ENCODE data around the gene RNF19B. TPM values are rescaled to one million over a fixed set of nuclear protein-coding genes. Genes with fewer than 3 reads are reported as not detected.

RNF19B gene, protein sequence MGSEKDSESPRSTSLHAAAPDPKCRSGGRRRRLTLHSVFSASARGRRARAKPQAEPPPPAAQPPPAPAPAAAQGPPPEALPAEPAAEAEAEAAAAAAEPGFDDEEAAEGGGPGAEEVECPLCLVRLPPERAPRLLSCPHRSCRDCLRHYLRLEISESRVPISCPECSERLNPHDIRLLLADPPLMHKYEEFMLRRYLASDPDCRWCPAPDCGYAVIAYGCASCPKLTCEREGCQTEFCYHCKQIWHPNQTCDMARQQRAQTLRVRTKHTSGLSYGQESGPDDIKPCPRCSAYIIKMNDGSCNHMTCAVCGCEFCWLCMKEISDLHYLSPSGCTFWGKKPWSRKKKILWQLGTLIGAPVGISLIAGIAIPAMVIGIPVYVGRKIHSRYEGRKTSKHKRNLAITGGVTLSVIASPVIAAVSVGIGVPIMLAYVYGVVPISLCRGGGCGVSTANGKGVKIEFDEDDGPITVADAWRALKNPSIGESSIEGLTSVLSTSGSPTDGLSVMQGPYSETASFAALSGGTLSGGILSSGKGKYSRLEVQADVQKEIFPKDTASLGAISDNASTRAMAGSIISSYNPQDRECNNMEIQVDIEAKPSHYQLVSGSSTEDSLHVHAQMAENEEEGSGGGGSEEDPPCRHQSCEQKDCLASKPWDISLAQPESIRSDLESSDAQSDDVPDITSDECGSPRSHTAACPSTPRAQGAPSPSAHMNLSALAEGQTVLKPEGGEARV
- 10 to 100 TPM; 17.1 to 58.1 (median 39.2) TPM for total RNA-seq
- polyA plus RNA-seq, result 1 to 10 TPM in 1 of 2 donors, under 1 TPM in 1; 0.58 to 2.2 TPM
- 79.8 reads per million, percentile 80 among the genes with 10 or more reads in this experiment for total RNA-seq

GRCh38 chr1:32964461-32965250 lies at the start of gene RNF19B:
Gene RNF19B (minus strand): TSS chr1:32964809. CDS start chr1:32964685, 124 bp downstream.
- H3K27ac Mint-ChIP-seq, result peak within 1 kb of the TSS; percentile 71 to 96 (median 90)
- Histone ChIP-seq H3K27ac (ENCODE audit: low read depth, low read length) (peak within 1 kb of the TSS; percentile 74), H3K27me3 (ENCODE audit: control insufficient read depth in 2 of 2, insufficient read depth in 2 of 2, low read length in 2 of 2) (no peaks in the 10 kb centered on the region), H3K9me3 (ENCODE audit: control insufficient read depth in 2 of 3, low read length in 3 of 3) (no peaks in the 10 kb centered on the region), H3K36me3 (ENCODE audit: control insufficient read depth in 2 of 3, insufficient read depth in 3 of 3, low read length in 3 of 3) (no peaks in the 10 kb centered on the region), H3K4me1 (ENCODE audit: control insufficient read depth in 2 of 2, insufficient read depth in 2 of 2, low read length in 2 of 2) (peaks cover 19 to 24% of the 10 kb centered on the region in 2 donors), H3K4me3 (ENCODE audit: low read length) (peak within 1 kb of the TSS; percentile 67)
- ATAC-seq, result peak; percentile 97
- intact Hi-C loops (cut with micrococcal nuclease), result loop anchor here (1.0 to 2.0 kb wide), 11 partner anchors 17 to 386 kb away; partner anchors contain the start of genes AK2 (in 1 of the 2), AZIN2 (in 1 of the 2), S100PBP (in 1 of the 2) and TRIM62 (in 1 of the 2)
- DNase-seq, result peak; percentile 85 to 94 (median 90)
- ChIA-PET CTCF (interaction anchor here (1.1 kb wide), 1 partner anchor 16 kb away, joined by 3 read pairs; no protein-coding TSS in a partner anchor), POLR2A (interaction anchor here (0.6 to 4.3 kb wide), 22 partner anchors 8 to 314 kb away, joined by 3 to 76 read pairs (median 4); partner anchors contain the start of genes AZIN2, RBBP4, TRIM62 and ZBTB8OS)
- peaks cover 0 to 18% (median 0%) of the 10 kb centered on the region in 5 donors for H3K36me3 Mint-ChIP-seq
- H3K4me3 Mint-ChIP-seq, result peak within 1 kb of the TSS; percentile 88 to 93 (median 91)
- peaks cover 0 to 3% (median 0%) of the 10 kb centered on the region in 5 donors for H3K27me3 Mint-ChIP-seq
- peaks cover 23 to 50% (median 37%) of the 10 kb centered on the region in 7 donors for H3K4me1 Mint-ChIP-seq
- H3K9me3 Mint-ChIP-seq, result peaks cover 0 to 2% (median 0%) of the 10 kb centered on the region in 11 donors

DNA sequence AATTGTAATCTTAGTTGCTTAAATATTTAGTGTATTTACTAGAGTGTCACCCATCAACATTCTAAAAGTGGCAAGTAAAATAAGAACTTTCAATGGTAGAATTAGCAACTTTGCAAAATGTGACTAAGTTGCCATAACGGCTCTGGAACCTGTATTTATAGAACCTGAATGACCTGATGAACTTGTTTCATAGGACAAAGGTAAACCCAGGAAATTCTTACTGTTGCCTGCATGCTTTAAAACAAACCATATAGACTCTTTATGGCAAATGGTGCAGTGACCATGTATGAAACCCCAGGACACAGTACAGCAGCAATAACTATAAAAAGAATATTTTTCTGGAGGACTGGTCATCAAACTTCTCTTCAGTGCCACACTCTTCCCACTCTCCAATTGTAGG lies 49.2 kb upstream of the RNF19B start:
- peaks cover 0 to 15% (median 0%) of the 10 kb centered on the region in 7 donors for H3K4me1 Mint-ChIP-seq
- peaks cover 35 to 50% (median 46%) of the 10 kb centered on the region in 5 donors for H3K36me3 Mint-ChIP-seq
- no peaks in the 10 kb centered on the region for H3K9me3 ChIP-seq (ENCODE audit: control insufficient read depth in 2 of 3, low read length in 3 of 3)
- no peaks in the 10 kb centered on the region for H3K27me3 ChIP-seq (ENCODE audit: control insufficient read depth in 2 of 2, insufficient read depth in 2 of 2, low read length in 2 of 2)
- no peak for ATAC-seq
- no peaks in the 10 kb centered on the region for H3K9me3 Mint-ChIP-seq
- H3K27me3 Mint-ChIP-seq, result no peaks in the 10 kb centered on the region
- H3K36me3 ChIP-seq (ENCODE audit: control insufficient read depth in 2 of 3, insufficient read depth in 3 of 3, low read length in 3 of 3), result peaks cover 3 to 68% (median 28%) of the 10 kb centered on the region in 3 experiments
- no peak overlapping the region for H3K4me3 Mint-ChIP-seq
- intact Hi-C loops (cut with micrococcal nuclease), result no loop called here
- H3K27ac ChIP-seq (ENCODE audit: low read depth, low read length), result no peak overlapping the region
- POLR2A ChIA-PET, result no interaction called here
- H3K4me3 ChIP-seq (ENCODE audit: low read length), result no peak overlapping the region
- no peak overlapping the region for H3K27ac Mint-ChIP-seq
- CTCF ChIA-PET, result no interaction called here
- DNase-seq, result no peak
- H3K4me1 ChIP-seq (ENCODE audit: control insufficient read depth in 2 of 2, insufficient read depth in 2 of 2, low read length in 2 of 2), result no peaks in the 10 kb centered on the region

DNA sequence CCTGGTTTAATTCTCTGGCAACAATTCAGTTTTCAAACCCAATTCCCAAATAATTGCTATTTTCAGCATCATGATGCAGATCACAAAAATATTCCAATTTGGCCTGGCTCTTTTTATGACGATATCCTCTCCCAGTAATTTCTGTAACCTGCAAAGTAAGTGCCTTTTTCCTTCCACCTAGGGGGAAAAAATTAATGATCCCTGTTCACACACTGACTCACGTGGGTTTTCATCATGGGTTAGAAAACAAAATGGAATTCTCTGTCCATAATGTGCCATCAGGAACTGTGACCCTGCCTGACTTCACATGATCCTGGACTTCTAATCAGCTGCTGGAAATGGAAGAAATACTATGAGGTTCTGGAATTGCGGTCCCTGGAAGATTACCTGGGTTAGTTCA lies 47.6 kb upstream of the RNF19B start:
- H3K9me3 Mint-ChIP-seq, result no peaks in the 10 kb centered on the region
- H3K4me3 Mint-ChIP-seq, result no peak overlapping the region
- H3K4me1 Mint-ChIP-seq, result peaks cover 0 to 15% (median 0%) of the 10 kb centered on the region in 7 donors
- Histone ChIP-seq H3K9me3 (ENCODE audit: control insufficient read depth in 2 of 3, low read length in 3 of 3) (no peaks in the 10 kb centered on the region), H3K27me3 (ENCODE audit: control insufficient read depth in 2 of 2, insufficient read depth in 2 of 2, low read length in 2 of 2) (no peaks in the 10 kb centered on the region), H3K36me3 (ENCODE audit: control insufficient read depth in 2 of 3, insufficient read depth in 3 of 3, low read length in 3 of 3) (peaks cover 0 to 68% (median 33%) of the 10 kb centered on the region in 3 experiments), H3K27ac (ENCODE audit: low read depth, low read length) (no peak overlapping the region), H3K4me1 (ENCODE audit: control insufficient read depth in 2 of 2, insufficient read depth in 2 of 2, low read length in 2 of 2) (no peaks in the 10 kb centered on the region), H3K4me3 (ENCODE audit: low read length) (no peak overlapping the region)
- intact Hi-C loops (cut with micrococcal nuclease), result no loop called here
- CTCF ChIA-PET, result no interaction called here
- DNase-seq (no peak), ATAC-seq (no peak)
- peak overlapping the region in 3 of 9 donors; percentile 26 to 62 (median 36) for H3K27ac Mint-ChIP-seq
- POLR2A ChIA-PET, result no interaction called here
- H3K36me3 Mint-ChIP-seq, result peaks cover 33 to 48% (median 37%) of the 10 kb centered on the region in 5 donors
- no peaks in the 10 kb centered on the region for H3K27me3 Mint-ChIP-seq

DNA sequence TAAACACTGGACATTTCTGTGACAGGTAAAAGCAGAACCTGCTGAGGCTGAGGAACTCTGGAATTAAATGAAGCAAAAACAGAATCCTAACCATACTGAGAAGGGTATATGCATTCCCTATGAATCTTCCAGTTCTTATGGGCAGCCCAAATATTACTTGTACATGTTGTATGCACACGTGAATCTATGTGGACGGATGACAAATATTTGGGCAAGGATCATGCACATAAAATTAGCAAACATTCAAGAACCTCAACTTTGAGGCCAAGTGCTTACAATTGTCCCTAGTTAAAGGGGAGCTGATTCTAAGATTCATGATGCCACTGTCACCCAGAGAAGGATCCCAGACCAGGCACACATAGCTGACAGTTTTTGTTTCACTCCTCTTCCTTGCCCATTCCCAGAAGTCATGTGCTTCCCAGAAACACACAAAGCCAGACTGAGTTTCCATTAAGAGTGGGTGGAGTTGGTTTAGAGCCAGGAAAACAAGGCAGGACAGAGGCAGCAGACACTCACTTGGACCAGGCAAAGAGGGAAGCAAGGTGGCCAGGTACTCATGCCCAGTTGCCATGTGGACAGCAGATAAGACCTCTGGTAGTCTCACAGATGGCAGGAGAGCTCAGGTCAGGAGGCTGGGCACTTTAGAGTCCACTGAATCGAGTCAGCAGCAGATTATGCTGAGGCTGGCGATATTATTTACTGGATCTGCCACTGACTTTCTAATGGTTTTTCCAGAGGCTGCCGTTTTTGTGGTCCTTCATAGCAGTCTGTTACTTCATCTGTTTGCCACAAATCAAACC lies 46.5 kb upstream of the RNF19B start:
- Mint-ChIP-seq H3K4me3 (no peak overlapping the region), H3K36me3 (peaks cover 33 to 48% (median 37%) of the 10 kb centered on the region in 5 donors), H3K4me1 (peaks cover 0 to 21% (median 0%) of the 10 kb centered on the region in 7 donors), H3K9me3 (no peaks in the 10 kb centered on the region), H3K27ac (peak overlapping the region in 5 of 9 donors; percentile 21 to 29 (median 26)), H3K27me3 (no peaks in the 10 kb centered on the region)
- Histone ChIP-seq H3K27ac (ENCODE audit: low read depth, low read length) (no peak overlapping the region), H3K9me3 (ENCODE audit: control insufficient read depth in 2 of 3, low read length in 3 of 3) (no peaks in the 10 kb centered on the region), H3K27me3 (ENCODE audit: control insufficient read depth in 2 of 2, insufficient read depth in 2 of 2, low read length in 2 of 2) (no peaks in the 10 kb centered on the region), H3K4me3 (ENCODE audit: low read length) (no peak overlapping the region), H3K4me1 (ENCODE audit: control insufficient read depth in 2 of 2, insufficient read depth in 2 of 2, low read length in 2 of 2) (no peaks in the 10 kb centered on the region), H3K36me3 (ENCODE audit: control insufficient read depth in 2 of 3, insufficient read depth in 3 of 3, low read length in 3 of 3) (peaks cover 0 to 66% (median 33%) of the 10 kb centered on the region in 3 experiments)
- intact Hi-C loops (cut with micrococcal nuclease), result no loop called here
- CTCF ChIA-PET, result no interaction called here
- POLR2A ChIA-PET, result no interaction called here
- ATAC-seq (no peak), DNase-seq (no peak)

DNA sequence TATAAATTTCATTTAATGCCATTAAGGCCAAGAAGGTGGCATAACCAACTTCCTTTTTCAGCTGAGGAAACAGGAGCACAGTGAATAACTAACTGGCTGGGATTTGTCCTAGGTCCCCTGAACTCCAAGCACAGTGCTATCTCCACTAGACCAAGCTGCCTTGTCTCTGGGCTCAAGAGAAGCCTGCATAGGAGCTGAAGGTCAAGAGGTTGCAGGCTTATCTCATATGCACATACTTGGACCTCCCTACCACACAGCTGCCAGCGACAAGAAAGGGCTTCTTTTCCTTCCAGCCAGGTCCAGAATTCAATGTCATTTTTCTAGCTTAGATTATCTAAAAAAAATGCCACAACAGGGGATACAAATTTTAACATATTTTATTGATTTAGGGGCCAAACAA lies 45.0 kb upstream of the RNF19B start:
- DNase-seq (no peak), ATAC-seq (no peak)
- Mint-ChIP-seq H3K27ac (peak overlapping the region in 2 of 9 donors; percentile 26 to 31), H3K27me3 (no peaks in the 10 kb centered on the region), H3K36me3 (peaks cover 33 to 49% (median 36%) of the 10 kb centered on the region in 5 donors), H3K4me1 (peaks cover 0 to 33% (median 3%) of the 10 kb centered on the region in 7 donors), H3K4me3 (no peak overlapping the region), H3K9me3 (no peaks in the 10 kb centered on the region)
- ChIA-PET POLR2A (interaction anchor here (1.1 kb wide), 1 partner anchor 118 kb away, joined by 3 read pairs; no protein-coding TSS in a partner anchor), CTCF (interaction anchor here (0.7 to 4.2 kb wide), 2 partner anchors 76 to 80 kb away, joined by 3 to 46 read pairs; no protein-coding TSS in a partner anchor)
- peaks cover 0 to 66% (median 33%) of the 10 kb centered on the region in 3 experiments for H3K36me3 ChIP-seq (ENCODE audit: control insufficient read depth in 2 of 3, insufficient read depth in 3 of 3, low read length in 3 of 3)
- no peak overlapping the region for H3K4me3 ChIP-seq (ENCODE audit: low read length)
- H3K27me3 ChIP-seq (ENCODE audit: control insufficient read depth in 2 of 2, insufficient read depth in 2 of 2, low read length in 2 of 2), result no peaks in the 10 kb centered on the region
- no peaks in the 10 kb centered on the region for H3K9me3 ChIP-seq (ENCODE audit: control insufficient read depth in 2 of 3, low read length in 3 of 3)
- intact Hi-C loops (cut with micrococcal nuclease), result no loop called here
- H3K4me1 ChIP-seq (ENCODE audit: control insufficient read depth in 2 of 2, insufficient read depth in 2 of 2, low read length in 2 of 2), result no peaks in the 10 kb centered on the region
- H3K27ac ChIP-seq (ENCODE audit: low read depth, low read length), result no peak overlapping the region

All from naive thymus-derived CD4-positive, alpha-beta T cell (primary cell).